ENCODE results near the gene STX18. TPM values are rescaled to one million over a fixed set of nuclear protein-coding genes. Genes with fewer than 3 reads are reported as not detected.
"Not testable (repeated sequence)": the region's sequence is repeated elsewhere in the genome, so short reads cannot be mapped to it uniquely, and the experiment has no call there.

Gene STX18
- total RNA-seq, 3 donors from 2014 or later (not counting 1 experiment from before 2014, with no cell fraction given): 23.1 to 32.8 (median 29.0) TPM

DNA sequence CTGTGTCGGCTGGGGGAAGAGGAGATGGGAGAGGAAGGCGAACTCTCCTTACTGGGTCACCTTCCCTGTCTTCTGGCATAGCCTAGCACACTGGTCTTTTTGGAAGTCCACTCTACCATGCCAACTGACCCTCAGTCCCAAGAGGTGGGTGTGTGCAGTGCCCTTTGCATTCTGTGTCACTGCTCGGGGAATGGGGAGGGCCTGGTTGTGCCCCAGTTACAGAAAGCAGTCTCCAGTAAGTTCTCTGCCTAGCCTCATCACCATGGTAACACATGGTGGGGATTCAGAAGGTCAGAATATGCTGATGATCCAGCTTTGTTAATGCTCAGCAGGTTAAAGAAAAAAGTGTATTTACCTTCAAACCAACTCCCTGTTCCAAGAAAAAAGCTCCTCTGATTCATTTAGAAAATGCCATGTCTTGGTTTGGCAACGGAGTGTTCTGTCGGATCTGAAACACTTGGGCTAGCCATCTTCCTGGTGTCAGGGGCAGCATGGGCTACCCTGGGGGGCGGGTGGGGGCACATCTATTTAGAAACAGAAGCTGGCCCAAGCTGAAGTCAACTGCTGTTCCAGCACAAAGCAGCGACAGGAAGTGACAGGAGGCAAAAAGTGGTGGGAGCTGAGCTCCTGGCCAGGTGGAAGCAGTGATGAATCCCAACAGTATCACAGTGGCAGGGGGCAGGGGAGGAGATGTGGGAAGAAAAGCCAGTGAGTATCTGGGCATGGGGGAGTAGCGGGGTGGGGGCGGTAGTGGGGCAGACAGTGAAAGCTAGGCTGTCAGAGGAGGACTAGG lies 117.9 kb downstream of the STX18 start:
- no peak overlapping the region for H3K27ac ChIP-seq (ENCODE audit: low read length)
- no peaks in the 10 kb centered on the region for H3K9me3 ChIP-seq (ENCODE audit: control insufficient read depth, insufficient read depth, low read length)
- H3K27me3 ChIP-seq (ENCODE audit: control insufficient read depth, insufficient read depth, low read length): no peaks in the 10 kb centered on the region
- H3K4me1 ChIP-seq (ENCODE audit: control insufficient read depth, insufficient read depth, low read length): peaks cover 1% of the 10 kb centered on the region
- WGBS (ENCODE audit: insufficient coverage): 93% methylated on average over 9 of the region's 9 CpGs
- TF ChIP-seq, protein P1, sequence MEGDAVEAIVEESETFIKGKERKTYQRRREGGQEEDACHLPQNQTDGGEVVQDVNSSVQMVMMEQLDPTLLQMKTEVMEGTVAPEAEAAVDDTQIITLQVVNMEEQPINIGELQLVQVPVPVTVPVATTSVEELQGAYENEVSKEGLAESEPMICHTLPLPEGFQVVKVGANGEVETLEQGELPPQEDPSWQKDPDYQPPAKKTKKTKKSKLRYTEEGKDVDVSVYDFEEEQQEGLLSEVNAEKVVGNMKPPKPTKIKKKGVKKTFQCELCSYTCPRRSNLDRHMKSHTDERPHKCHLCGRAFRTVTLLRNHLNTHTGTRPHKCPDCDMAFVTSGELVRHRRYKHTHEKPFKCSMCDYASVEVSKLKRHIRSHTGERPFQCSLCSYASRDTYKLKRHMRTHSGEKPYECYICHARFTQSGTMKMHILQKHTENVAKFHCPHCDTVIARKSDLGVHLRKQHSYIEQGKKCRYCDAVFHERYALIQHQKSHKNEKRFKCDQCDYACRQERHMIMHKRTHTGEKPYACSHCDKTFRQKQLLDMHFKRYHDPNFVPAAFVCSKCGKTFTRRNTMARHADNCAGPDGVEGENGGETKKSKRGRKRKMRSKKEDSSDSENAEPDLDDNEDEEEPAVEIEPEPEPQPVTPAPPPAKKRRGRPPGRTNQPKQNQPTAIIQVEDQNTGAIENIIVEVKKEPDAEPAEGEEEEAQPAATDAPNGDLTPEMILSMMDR (IDR thresholded peaks at IDR 0.05): no peak
- H3K9me3 Mint-ChIP-seq: no peaks in the 10 kb centered on the region
- H3K4me3 Mint-ChIP-seq: no peak overlapping the region
- intact Hi-C loops (cut with micrococcal nuclease): no loop called here
- H3K4me3 ChIP-seq (ENCODE audit: low read length): no peak overlapping the region
- H3K27ac Mint-ChIP-seq: no peak overlapping the region
- H3K27me3 Mint-ChIP-seq (ENCODE audit: low read depth in 2 of 2): no peaks in the 10 kb centered on the region
- peaks cover 7% of the 10 kb centered on the region for H3K36me3 Mint-ChIP-seq
- peaks cover 52% of the 10 kb centered on the region for H3K36me3 ChIP-seq (ENCODE audit: control insufficient read depth, insufficient read depth, low read length)
- ATAC-seq (no peak), DNase-seq (no peak)
- H3K4me1 Mint-ChIP-seq: peaks cover 0 to 7% of the 10 kb centered on the region in 2 donors

DNA sequence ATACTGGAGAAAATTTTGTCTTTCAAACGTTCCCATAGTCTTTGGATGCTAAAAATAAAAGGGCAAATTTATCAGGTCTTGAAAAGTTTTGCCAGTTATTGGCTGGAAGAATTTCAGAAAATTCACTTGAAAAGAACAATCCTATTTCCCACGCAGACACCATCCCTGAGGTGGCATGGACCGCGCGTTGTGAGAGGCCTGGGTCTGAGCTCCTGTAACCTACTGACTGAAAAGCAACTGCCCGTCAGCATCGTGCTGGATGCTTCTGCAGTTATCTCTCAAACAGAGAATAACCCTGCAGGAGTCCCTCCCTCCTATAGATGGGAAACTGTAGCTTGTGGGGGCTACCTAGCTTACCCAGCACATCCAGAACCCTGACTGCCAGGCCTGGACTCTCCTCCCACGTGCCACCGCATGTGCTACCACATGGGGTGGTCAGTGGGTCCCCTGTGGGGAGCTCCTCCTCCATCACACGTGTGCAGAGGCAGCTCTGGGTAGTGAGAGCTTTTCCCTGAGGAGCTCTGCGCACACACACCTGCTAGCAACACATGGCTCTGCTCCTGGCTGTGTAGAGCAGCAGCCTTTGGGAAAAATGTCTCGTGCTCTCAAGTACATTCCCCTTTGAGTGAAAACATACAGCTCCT lies 118.9 kb downstream of the STX18 start:
- no peaks in the 10 kb centered on the region for H3K9me3 Mint-ChIP-seq
- TF ChIP-seq, protein P1 (IDR thresholded peaks at IDR 0.05): no peak
- DNase-seq (no peak), ATAC-seq (no peak)
- Histone ChIP-seq H3K27me3 (ENCODE audit: control insufficient read depth, insufficient read depth, low read length) (no peaks in the 10 kb centered on the region), H3K4me3 (ENCODE audit: low read length) (no peak overlapping the region), H3K4me1 (ENCODE audit: control insufficient read depth, insufficient read depth, low read length) (peaks cover 3% of the 10 kb centered on the region), H3K9me3 (ENCODE audit: control insufficient read depth, insufficient read depth, low read length) (no peaks in the 10 kb centered on the region), H3K27ac (ENCODE audit: low read length) (no peak overlapping the region), H3K36me3 (ENCODE audit: control insufficient read depth, insufficient read depth, low read length) (peaks cover 51% of the 10 kb centered on the region)
- intact Hi-C loops (cut with micrococcal nuclease): no loop called here
- WGBS (ENCODE audit: insufficient coverage): 95% methylated on average over 12 of the region's 12 CpGs
- no peak overlapping the region for H3K4me3 Mint-ChIP-seq
- peaks cover 7% of the 10 kb centered on the region for H3K36me3 Mint-ChIP-seq
- H3K4me1 Mint-ChIP-seq: peaks cover 0 to 7% of the 10 kb centered on the region in 2 donors
- H3K27me3 Mint-ChIP-seq (ENCODE audit: low read depth in 2 of 2): no peaks in the 10 kb centered on the region
- no peak overlapping the region for H3K27ac Mint-ChIP-seq

DNA sequence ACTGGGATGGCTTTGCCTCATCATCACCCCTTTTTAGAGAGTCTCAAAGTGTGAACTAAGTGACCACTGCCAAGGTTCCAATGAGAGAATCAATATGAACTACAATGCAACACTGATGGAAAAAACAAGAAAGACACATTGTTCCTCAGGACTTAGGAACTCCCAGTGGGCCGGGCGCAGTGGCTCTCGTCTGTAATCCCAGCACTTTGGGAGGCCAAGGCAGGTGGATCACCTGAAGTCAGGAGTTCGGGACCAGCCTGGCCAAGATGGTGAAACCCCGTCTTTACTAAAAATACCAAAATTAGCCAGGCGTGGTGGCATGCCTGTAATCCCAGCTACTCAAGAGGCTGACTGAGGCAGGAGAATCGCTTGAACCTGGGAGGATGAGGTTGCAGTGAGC lies 119.7 kb downstream of the STX18 start:
- 98% methylated on average over 7 of the region's 7 CpGs for WGBS (ENCODE audit: insufficient coverage)
- not testable (repeated sequence) for H3K9me3 Mint-ChIP-seq
- peaks cover 51% of the 10 kb centered on the region for H3K36me3 ChIP-seq (ENCODE audit: control insufficient read depth, insufficient read depth, low read length)

DNA sequence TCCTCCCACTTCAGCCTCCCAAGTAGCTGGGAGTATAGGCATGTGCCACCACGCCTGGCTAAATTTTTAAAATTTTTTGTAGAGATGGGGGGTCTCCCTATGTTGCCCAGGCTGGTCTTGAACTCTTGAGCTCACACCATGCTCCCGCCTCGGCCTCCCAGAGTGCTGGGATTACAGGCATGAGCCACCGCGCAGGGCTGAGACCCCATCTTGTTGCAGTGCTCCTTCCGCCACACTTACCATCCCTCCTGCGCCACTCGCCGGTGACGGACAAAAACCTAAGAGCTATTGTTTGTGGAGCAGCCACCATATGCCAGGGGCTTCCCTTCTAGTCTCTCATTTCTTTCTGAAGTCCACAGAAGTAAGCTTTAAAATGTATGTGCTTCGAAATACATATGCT lies 120.5 kb downstream of the STX18 start:
- no peaks in the 10 kb centered on the region for H3K4me1 Mint-ChIP-seq
- ATAC-seq (no peak), DNase-seq (no peak)
- H3K9me3 ChIP-seq (ENCODE audit: control insufficient read depth, insufficient read depth, low read length): no peaks in the 10 kb centered on the region
- TF ChIP-seq, protein P1 (IDR thresholded peaks at IDR 0.05): no peak
- no peaks in the 10 kb centered on the region for H3K27me3 Mint-ChIP-seq (ENCODE audit: low read depth in 2 of 2)
- H3K4me3 Mint-ChIP-seq: no peak overlapping the region
- peaks cover 3% of the 10 kb centered on the region for H3K4me1 ChIP-seq (ENCODE audit: control insufficient read depth, insufficient read depth, low read length)
- H3K27ac ChIP-seq (ENCODE audit: low read length): no peak overlapping the region
- no peak overlapping the region for H3K27ac Mint-ChIP-seq
- no peaks in the 10 kb centered on the region for H3K27me3 ChIP-seq (ENCODE audit: control insufficient read depth, insufficient read depth, low read length)
- H3K36me3 ChIP-seq (ENCODE audit: control insufficient read depth, insufficient read depth, low read length): peaks cover 50% of the 10 kb centered on the region
- H3K4me3 ChIP-seq (ENCODE audit: low read length): no peak overlapping the region
- intact Hi-C loops (cut with micrococcal nuclease): no loop called here
- H3K9me3 Mint-ChIP-seq: no peaks in the 10 kb centered on the region
- WGBS (ENCODE audit: insufficient coverage): 100% methylated on average over 10 of the region's 11 CpGs
- peaks cover 7% of the 10 kb centered on the region for H3K36me3 Mint-ChIP-seq

More for the DNA sequence above, 119.7 kb downstream of the STX18 start:
- H3K4me1 ChIP-seq (ENCODE audit: control insufficient read depth, insufficient read depth, low read length); H3K27ac Mint-ChIP-seq; H3K4me1 Mint-ChIP-seq; DNase-seq; H3K4me3 ChIP-seq (ENCODE audit: low read length); H3K9me3 ChIP-seq (ENCODE audit: control insufficient read depth, insufficient read depth, low read length); ATAC-seq; H3K27me3 ChIP-seq (ENCODE audit: control insufficient read depth, insufficient read depth, low read length); H3K36me3 Mint-ChIP-seq; intact Hi-C loops (cut with micrococcal nuclease); H3K27me3 Mint-ChIP-seq (ENCODE audit: low read depth in 2 of 2); H3K4me3 Mint-ChIP-seq; H3K27ac ChIP-seq (ENCODE audit: low read length): not testable (repeated sequence)
